ENCODE measurements around the gene MIER2. TPM values are rescaled to one million over a fixed set of nuclear protein-coding genes. Genes with fewer than 3 reads are reported as not detected.
"Not testable (repeated sequence)": the region's sequence is repeated elsewhere in the genome, so short reads cannot be mapped to it uniquely, and the experiment has no call there.

The MIER2 gene
- total RNA-seq, 1 donor = 14.8 TPM

- H3K79me2 ChIP-seq (ENCODE audit: insufficient read depth, low read length) = no peaks in the 10 kb centered on the region
- TF ChIP-seq CTCF (IDR thresholded peaks at IDR 0.05; ENCODE audit: extremely low read depth, low read depth, low read length) = no peak
- no peaks in the 10 kb centered on the region for H3K4me1 ChIP-seq (ENCODE audit: insufficient read depth, low read length)
- no peak overlapping the region for H3K27ac ChIP-seq (ENCODE audit: low read depth, low read length)
- H3K4me3 ChIP-seq (ENCODE audit: insufficient read depth, low read length) = no peak overlapping the region
- no peak overlapping the region for H3K4me2 ChIP-seq (ENCODE audit: insufficient read depth, low read length)
- no peak for DNase-seq (ENCODE audit: insufficient read length, low spot score, missing footprints)
- no peaks in the 10 kb centered on the region for H4K20me1 ChIP-seq (ENCODE audit: insufficient read depth, low read length)
- no peaks in the 10 kb centered on the region for H3K9me3 ChIP-seq (ENCODE audit: low read depth, low read length)
- H3K36me3 ChIP-seq (ENCODE audit: insufficient read depth, low read length) = no peaks in the 10 kb centered on the region
- peaks cover under 1% of the 10 kb centered on the region for H3K27me3 ChIP-seq (ENCODE audit: insufficient read depth, low read length)
- H2AFZ ChIP-seq (ENCODE audit: low read length) = no peak overlapping the region
These were observed 17.6 kb upstream of the MIER2 start for GRCh38 chr19:362154-362553.

- Histone ChIP-seq H3K9me3 (ENCODE audit: low read depth, low read length) (no peaks in the 10 kb centered on the region), H4K20me1 (ENCODE audit: insufficient read depth, low read length) (no peaks in the 10 kb centered on the region), H3K27me3 (ENCODE audit: insufficient read depth, low read length) (no peaks in the 10 kb centered on the region), H3K4me3 (ENCODE audit: insufficient read depth, low read length) (no peak overlapping the region), H3K79me2 (ENCODE audit: insufficient read depth, low read length) (no peaks in the 10 kb centered on the region), H3K36me3 (ENCODE audit: insufficient read depth, low read length) (no peaks in the 10 kb centered on the region), H3K27ac (ENCODE audit: low read depth, low read length) (no peak overlapping the region), H3K4me1 (ENCODE audit: insufficient read depth, low read length) (no peaks in the 10 kb centered on the region), H2AFZ (ENCODE audit: low read length) (no peak overlapping the region), H3K4me2 (ENCODE audit: insufficient read depth, low read length) (no peak overlapping the region)
- TF ChIP-seq CTCF (IDR thresholded peaks at IDR 0.05; ENCODE audit: extremely low read depth, low read depth, low read length) = no peak
- DNase-seq (ENCODE audit: insufficient read length, low spot score, missing footprints) = peak; percentile 58
These were observed 15.0 kb upstream of the MIER2 start for GRCh38 chr19:359653-359925.

- not testable (repeated sequence) for H3K9me3 ChIP-seq (ENCODE audit: low read depth, low read length); H3K4me2 ChIP-seq (ENCODE audit: insufficient read depth, low read length); DNase-seq (ENCODE audit: insufficient read length, low spot score, missing footprints); H2AFZ ChIP-seq (ENCODE audit: low read length); H3K27me3 ChIP-seq (ENCODE audit: insufficient read depth, low read length); H3K36me3 ChIP-seq (ENCODE audit: insufficient read depth, low read length); H3K4me3 ChIP-seq (ENCODE audit: insufficient read depth, low read length); H3K4me1 ChIP-seq (ENCODE audit: insufficient read depth, low read length); H3K27ac ChIP-seq (ENCODE audit: low read depth, low read length); H3K79me2 ChIP-seq (ENCODE audit: insufficient read depth, low read length); H4K20me1 ChIP-seq (ENCODE audit: insufficient read depth, low read length)
These were observed 10.9 kb upstream of the MIER2 start for GRCh38 chr19:355536-355935.

- Histone ChIP-seq H3K4me3 (ENCODE audit: insufficient read depth, low read length) (no peak overlapping the region), H3K4me1 (ENCODE audit: insufficient read depth, low read length) (no peaks in the 10 kb centered on the region), H3K79me2 (ENCODE audit: insufficient read depth, low read length) (no peaks in the 10 kb centered on the region), H3K27ac (ENCODE audit: low read depth, low read length) (no peak overlapping the region), H3K4me2 (ENCODE audit: insufficient read depth, low read length) (no peak overlapping the region), H3K36me3 (ENCODE audit: insufficient read depth, low read length) (no peaks in the 10 kb centered on the region), H4K20me1 (ENCODE audit: insufficient read depth, low read length) (no peaks in the 10 kb centered on the region), H2AFZ (ENCODE audit: low read length) (no peak overlapping the region), H3K27me3 (ENCODE audit: insufficient read depth, low read length) (no peaks in the 10 kb centered on the region), H3K9me3 (ENCODE audit: low read depth, low read length) (no peaks in the 10 kb centered on the region)
- peak; percentile 48 for DNase-seq (ENCODE audit: insufficient read length, low spot score, missing footprints)
- TF ChIP-seq CTCF (IDR thresholded peaks at IDR 0.05; ENCODE audit: extremely low read depth, low read depth, low read length) = no peak
These were observed 10.5 kb upstream of the MIER2 start for GRCh38 chr19:355134-355533.
